ENCODE measurements around the gene TRPM3. TPM values are rescaled to one million over a fixed set of nuclear protein-coding genes. Genes with fewer than 3 reads are reported as not detected.

Gene TRPM3
- total and polyA plus RNA-seq, 2 of the 8 experiments (the other 6 are each of a cell fraction or from before 2014, with no cell fraction given), result 2.4 to 10.9 TPM

GRCh38 chr9:71003346-71003745 lies 118.1 kb downstream of the TRPM3 start:
- peak; percentile 7 for FAIRE-seq
- 95% methylated on average over 4 of the region's 4 CpGs; no CpG with 5 or more reads in 1 of the 2 experiments for WGBS, 2 experiments (ENCODE audit: extremely low coverage in 1 of 2, insufficient coverage in 1 of 2, insufficient read length in 1 of 2, insufficient replicate concordance in 2 of 2, low coverage in 1 of 2, low lambda C conversion rate in 2 of 2, missing lambda C conversion rate in 1 of 2)
- H3K4me1 ChIP-seq (replicated peaks in 1 of 4; ENCODE audit: control insufficient read depth in 3 of 4, insufficient read depth in 4 of 4, low read length in 3 of 4), result no peaks in the 10 kb centered on the region; a peak in 2 of 7 replicates
- H3K79me1 ChIP-seq (ENCODE audit: low read depth, low read length), result no peaks in the 10 kb centered on the region
- no peak overlapping the region for H3K56ac ChIP-seq (replicated peaks; ENCODE audit: insufficient read length, low read depth, low read length)
- H4K91ac ChIP-seq (replicated peaks; ENCODE audit: insufficient read length, low read length), result no peak overlapping the region
- no peak overlapping the region for H2BK120ac ChIP-seq (replicated peaks; ENCODE audit: low read depth, low read length)
- no peak overlapping the region for H3K4me2 ChIP-seq (ENCODE audit: insufficient read depth in 1 of 2, low read depth in 2 of 2, low read length in 2 of 2)
- no peaks in the 10 kb centered on the region for H3K23me2 ChIP-seq (ENCODE audit: low read depth, low read length)
- H3K9ac ChIP-seq (replicated peaks in 1 of 4; ENCODE audit: extremely low read depth in 1 of 4, low read depth in 3 of 4, low read length in 3 of 4), result no peak overlapping the region
- no peak overlapping the region for H3K18ac ChIP-seq (ENCODE audit: extremely low read depth, low read length)
- H3K27me3 ChIP-seq (replicated peaks in 1 of 4; ENCODE audit: control insufficient read depth in 3 of 4, extremely low read depth in 1 of 4, insufficient read depth in 3 of 4, low read length in 3 of 4), result no peaks in the 10 kb centered on the region; a peak in 1 of 7 replicates
- no peak for DNase-seq (ENCODE audit: low read depth in 1 of 2, low spot score in 2 of 2)
- POLR2A ChIA-PET (ENCODE audit: partially characterized antibody), result interaction anchor here (1.1 kb wide), 1 partner anchor 206 kb away, joined by 3 read pairs; no protein-coding TSS in a partner anchor
- no peak overlapping the region for H3K23ac ChIP-seq (ENCODE audit: insufficient read length)
- TF ChIP-seq CBX8 (IDR thresholded peaks at IDR 0.05; ENCODE audit: borderline replicate concordance, low read depth, low read length), result no peak
- TF ChIP-seq RAD21 (IDR thresholded peaks at IDR 0.05 in 1 of 2, conservative IDR thresholded peaks at IDR 0.05 in 1 of 2; ENCODE audit: low read depth in 2 of 2, low read length in 2 of 2), result peak; percentile 61 to 69
- TF ChIP-seq, protein P1, sequence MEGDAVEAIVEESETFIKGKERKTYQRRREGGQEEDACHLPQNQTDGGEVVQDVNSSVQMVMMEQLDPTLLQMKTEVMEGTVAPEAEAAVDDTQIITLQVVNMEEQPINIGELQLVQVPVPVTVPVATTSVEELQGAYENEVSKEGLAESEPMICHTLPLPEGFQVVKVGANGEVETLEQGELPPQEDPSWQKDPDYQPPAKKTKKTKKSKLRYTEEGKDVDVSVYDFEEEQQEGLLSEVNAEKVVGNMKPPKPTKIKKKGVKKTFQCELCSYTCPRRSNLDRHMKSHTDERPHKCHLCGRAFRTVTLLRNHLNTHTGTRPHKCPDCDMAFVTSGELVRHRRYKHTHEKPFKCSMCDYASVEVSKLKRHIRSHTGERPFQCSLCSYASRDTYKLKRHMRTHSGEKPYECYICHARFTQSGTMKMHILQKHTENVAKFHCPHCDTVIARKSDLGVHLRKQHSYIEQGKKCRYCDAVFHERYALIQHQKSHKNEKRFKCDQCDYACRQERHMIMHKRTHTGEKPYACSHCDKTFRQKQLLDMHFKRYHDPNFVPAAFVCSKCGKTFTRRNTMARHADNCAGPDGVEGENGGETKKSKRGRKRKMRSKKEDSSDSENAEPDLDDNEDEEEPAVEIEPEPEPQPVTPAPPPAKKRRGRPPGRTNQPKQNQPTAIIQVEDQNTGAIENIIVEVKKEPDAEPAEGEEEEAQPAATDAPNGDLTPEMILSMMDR (IDR thresholded peaks at IDR 0.05; ENCODE audit: control extremely low read depth in 1 of 3, insufficient read depth in 1 of 3, low read depth in 1 of 3, low read length in 3 of 3), result peak in 2 of 3 experiments; percentile 21 to 35; a peak in 3 of 4 replicates
- H3K4ac ChIP-seq (replicated peaks; ENCODE audit: insufficient read length, low read depth, low read length), result no peak overlapping the region
- H3K9me3 ChIP-seq (ENCODE audit: insufficient read depth in 2 of 2, low read depth in 1 of 2, low read length in 1 of 2), result peaks cover 6 to 8% of the 10 kb centered on the region in 2 experiments; a peak in 2 of 4 replicates
- H2BK15ac ChIP-seq (ENCODE audit: low read length), result no peak overlapping the region
- no peak overlapping the region for H2AFZ ChIP-seq (ENCODE audit: low read length)
- no peak overlapping the region for H4K8ac ChIP-seq (ENCODE audit: extremely low read depth, insufficient read depth, low read length)
- CTCF ChIA-PET (ENCODE audit: partially characterized antibody), result interaction anchor here (0.6 to 2.2 kb wide), 17 partner anchors 74 to 366 kb away, joined by 3 to 14 read pairs (median 4); no protein-coding TSS in a partner anchor
- H4K5ac ChIP-seq (ENCODE audit: insufficient read length, low read depth, low read length), result no peak overlapping the region
- H2BK5ac ChIP-seq (ENCODE audit: low read depth, low read length), result no peak overlapping the region
- no peaks in the 10 kb centered on the region; a peak in 1 of 8 replicates for H3K36me3 ChIP-seq (ENCODE audit: control insufficient read depth in 2 of 4, insufficient read depth in 4 of 4, low read length in 3 of 4)
- no peak overlapping the region for H3K4me3 ChIP-seq (ENCODE audit: extremely low read depth in 1 of 4, insufficient read depth in 2 of 4, low read depth in 3 of 4, low read length in 4 of 4)
- peaks cover 0 to 6% of the 10 kb centered on the region in 2 experiments; a peak in 1 of 4 replicates for H3K79me2 ChIP-seq (ENCODE audit: control insufficient read depth in 1 of 2, insufficient read depth in 2 of 2, low read length in 2 of 2)
- no peaks in the 10 kb centered on the region for H4K20me1 ChIP-seq (replicated peaks in 1 of 2; ENCODE audit: control insufficient read depth in 1 of 2, insufficient read depth in 2 of 2, low read length in 2 of 2)
- H3K14ac ChIP-seq (ENCODE audit: insufficient read length), result no peak overlapping the region
- no peak overlapping the region for H2AK5ac ChIP-seq (ENCODE audit: low read depth, low read length)
- H2BK20ac ChIP-seq (ENCODE audit: low read length), result no peak overlapping the region
- H3K27ac ChIP-seq (ENCODE audit: low read depth, low read length), result no peak overlapping the region
- H2BK12ac ChIP-seq (ENCODE audit: low read depth, low read length), result no peak overlapping the region

All from H1 (cell line).